NCI-H187 treated with DMSO at 0.1 percent for 48 hours (cell line): ENCODE measurements around the gene CENPW.

Experiments used
- DNase-seq: peaks from one replicate; lab custom pipeline; 2025; lab: John Stamatoyannopoulos, UW

CENPW gene

GRCh38 chr6:126339796-126340609 is at the start of gene CENPW:
CENPW (plus strand) TSS chr6:126340115; CDS start chr6:126340274, 159 bp downstream.
- peak; percentile 40 for DNase-seq

GRCh38 chr6:126293891-126294524 is 45.9 kb upstream of the CENPW start:
- no peak for DNase-seq

- DNase-seq, result no peak
Measured at GRCh38 chr6:126300126-126300525, 39.8 kb upstream of the CENPW start.

GRCh38 chr6:126300735-126301134 is 39.2 kb upstream of the CENPW start:
- no peak for DNase-seq

- DNase-seq, result no peak
Measured at GRCh38 chr6:126302191-126302590, 37.7 kb upstream of the CENPW start.

GRCh38 chr6:126307849-126308248 is 32.1 kb upstream of the CENPW start:
- DNase-seq, result no peak

- no peak for DNase-seq
Measured at GRCh38 chr6:126308362-126308761, 31.6 kb upstream of the CENPW start.

- DNase-seq, result no peak
Measured at GRCh38 chr6:126312013-126312665, 27.8 kb upstream of the CENPW start.

- DNase-seq, result no peak
Measured at GRCh38 chr6:126313941-126314340, 26.0 kb upstream of the CENPW start.

- DNase-seq, result no peak
Measured at GRCh38 chr6:126318797-126319196, 21.1 kb upstream of the CENPW start.

GRCh38 chr6:126333729-126334128 is 6.2 kb upstream of the CENPW start:
- no peak for DNase-seq

GRCh38 chr6:126335210-126335609 is 4.7 kb upstream of the CENPW start:
- no peak for DNase-seq

- no peak for DNase-seq
Measured at GRCh38 chr6:126337323-126337722, 2.6 kb upstream of the CENPW start.

- DNase-seq, result no peak
Measured at GRCh38 chr6:126341126-126341525, 1.2 kb downstream of the CENPW start.

- no peak for DNase-seq
Measured at GRCh38 chr6:126344181-126344580, 4.3 kb downstream of the CENPW start.

- no peak for DNase-seq
Measured at GRCh38 chr6:126351960-126352359, 12.0 kb downstream of the CENPW start.

GRCh38 chr6:126352514-126352913 is 12.6 kb downstream of the CENPW start:
- DNase-seq, result no peak

GRCh38 chr6:126356526-126356925 is 16.6 kb downstream of the CENPW start:
- no peak for DNase-seq

- no peak for DNase-seq
Measured at GRCh38 chr6:126359936-126360537, 20.1 kb downstream of the CENPW start.

GRCh38 chr6:126361832-126362440 is 22.0 kb downstream of the CENPW start:
- no peak for DNase-seq

GRCh38 chr6:126367849-126368248 is 27.9 kb downstream of the CENPW start:
- DNase-seq, result no peak

GRCh38 chr6:126372626-126373025 is 32.7 kb downstream of the CENPW start:
- no peak for DNase-seq
